ENCODE results near the gene TRAPPC6A.

DNA sequence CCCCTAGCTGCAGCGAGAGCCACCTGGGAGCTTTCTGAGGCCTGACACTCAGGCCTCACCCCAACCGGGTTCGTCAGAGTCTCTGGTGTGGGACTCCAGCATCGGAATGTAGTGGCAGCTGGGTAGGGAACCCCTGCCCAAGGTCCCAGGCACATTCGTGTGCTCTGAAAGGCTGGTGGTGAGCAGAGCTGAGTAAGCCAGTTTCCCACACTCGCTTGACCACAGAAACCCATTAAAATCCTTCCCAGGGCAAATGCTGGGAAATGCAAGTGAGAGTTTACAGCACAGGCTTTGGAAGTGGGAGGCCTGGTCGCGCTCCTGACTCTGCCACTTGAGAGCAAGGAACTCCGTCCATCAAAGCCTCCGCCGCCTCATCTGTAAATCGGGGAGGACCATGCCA is 4.2 kb downstream of the TRAPPC6A start:
- TF ChIP-seq, protein P1, sequence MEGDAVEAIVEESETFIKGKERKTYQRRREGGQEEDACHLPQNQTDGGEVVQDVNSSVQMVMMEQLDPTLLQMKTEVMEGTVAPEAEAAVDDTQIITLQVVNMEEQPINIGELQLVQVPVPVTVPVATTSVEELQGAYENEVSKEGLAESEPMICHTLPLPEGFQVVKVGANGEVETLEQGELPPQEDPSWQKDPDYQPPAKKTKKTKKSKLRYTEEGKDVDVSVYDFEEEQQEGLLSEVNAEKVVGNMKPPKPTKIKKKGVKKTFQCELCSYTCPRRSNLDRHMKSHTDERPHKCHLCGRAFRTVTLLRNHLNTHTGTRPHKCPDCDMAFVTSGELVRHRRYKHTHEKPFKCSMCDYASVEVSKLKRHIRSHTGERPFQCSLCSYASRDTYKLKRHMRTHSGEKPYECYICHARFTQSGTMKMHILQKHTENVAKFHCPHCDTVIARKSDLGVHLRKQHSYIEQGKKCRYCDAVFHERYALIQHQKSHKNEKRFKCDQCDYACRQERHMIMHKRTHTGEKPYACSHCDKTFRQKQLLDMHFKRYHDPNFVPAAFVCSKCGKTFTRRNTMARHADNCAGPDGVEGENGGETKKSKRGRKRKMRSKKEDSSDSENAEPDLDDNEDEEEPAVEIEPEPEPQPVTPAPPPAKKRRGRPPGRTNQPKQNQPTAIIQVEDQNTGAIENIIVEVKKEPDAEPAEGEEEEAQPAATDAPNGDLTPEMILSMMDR (IDR thresholded peaks at IDR 0.05; ENCODE audit: low read depth, low read length) = no peak
- no peak for TF ChIP-seq EZH2phosphoT487 (IDR thresholded peaks at IDR 0.05; ENCODE audit: low read depth)

All from OCI-LY3 (cell line).